Gastroesophageal sphincter (tissue), 3 donors: ENCODE results near the gene SOX8.

Source experiments
- CTCF ChIP-seq, 4 experiments: fragments of 200-600 bp in 2 of 4; fragments of 450-650 bp in 2 of 4; sonication (generic) in 1 of 4; IDR thresholded peaks; one replicate each; pipeline ENCODE4 v1.5.1; 2017 to 2019; ENCODE audit warnings: antibody characterized with exemption in 4 of 4, mild to moderate bottlenecking in 2 of 4, moderate library complexity in 2 of 4
- EP300 ChIP-seq: sonication (generic); formaldehyde crosslinking; IDR thresholded peaks from one replicate; pipeline ENCODE4 v1.6.1; 2017; ENCODE audit warnings: antibody characterized with exemption, mild to moderate bottlenecking
- POLR2A ChIP-seq, 2 donors: fragments of 450-650 bp; IDR thresholded peaks; one replicate each; pipeline ENCODE4 v1.6.1; 2017; ENCODE audit warnings: antibody characterized with exemption in 2 of 2, mild to moderate bottlenecking in 2 of 2, moderate library complexity in 1 of 2
- POLR2AphosphoS5 ChIP-seq: sonication (generic); formaldehyde crosslinking; IDR thresholded peaks from one replicate; pipeline ENCODE4 v1.6.1; 2017; ENCODE audit warnings: antibody characterized with exemption

- no peak for TF ChIP-seq POLR2A (IDR thresholded peaks at IDR 0.05)
- TF ChIP-seq CTCF (IDR thresholded peaks at IDR 0.05) = no peak
- no peak for TF ChIP-seq POLR2AphosphoS5
- no peak for TF ChIP-seq EP300
These were observed 19.0 kb downstream of the SOX8 start for GRCh38 chr16:1000608-1001007.
